OCI-LY3 (cell line): Measurements from ENCODE around the gene GPR137C.

Experiments used
- CTCF ChIP-seq: fragments of 200-600, 300-600 bp; sonication (generic); IDR thresholded peaks from 2 replicates; pipeline ENCODE4 v1.5.1; 2014; ENCODE audit warnings: antibody characterized with exemption, low read length, low read depth
- EZH2phosphoT487 ChIP-seq: fragments of 200-600 bp; shearing (Covaris generic); IDR thresholded peaks from 2 replicates; pipeline ENCODE4 v1.6.1; 2018; ENCODE audit warnings: antibody characterized with exemption, mixed run types, low read depth

DNA sequence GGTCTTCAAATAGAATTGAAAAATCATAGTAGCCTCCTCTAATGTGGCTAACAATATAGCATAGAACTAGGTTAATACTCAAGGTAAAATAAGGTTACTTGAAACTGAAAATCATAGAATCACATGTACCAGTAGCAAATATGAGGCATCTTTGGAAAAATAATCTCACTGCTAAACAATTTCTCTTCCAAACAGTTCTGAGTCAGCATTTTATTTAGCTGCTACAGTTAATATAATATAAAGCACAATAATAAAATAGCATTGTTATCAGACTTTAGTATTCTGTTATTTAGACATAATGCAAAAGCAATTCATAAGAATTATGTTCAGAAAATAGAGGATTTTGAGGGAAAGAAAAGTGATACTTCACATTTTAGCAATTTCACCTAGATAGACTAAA is 107.7 kb downstream of the GPR137C start:
- TF ChIP-seq CTCF (no peak), EZH2phosphoT487 (no peak)
